Raji (cell line): ENCODE data around the gene KDM5B.

ENCODE experiments used
- POLR2A ChIP-seq: IDR thresholded peaks from 2 replicates; pipeline ENCODE4 v1.6.1; 2011; ENCODE audit warnings: low read depth, low read length, control low read depth; ENCODE audit not compliant: insufficient read depth

Gene KDM5B

DNA sequence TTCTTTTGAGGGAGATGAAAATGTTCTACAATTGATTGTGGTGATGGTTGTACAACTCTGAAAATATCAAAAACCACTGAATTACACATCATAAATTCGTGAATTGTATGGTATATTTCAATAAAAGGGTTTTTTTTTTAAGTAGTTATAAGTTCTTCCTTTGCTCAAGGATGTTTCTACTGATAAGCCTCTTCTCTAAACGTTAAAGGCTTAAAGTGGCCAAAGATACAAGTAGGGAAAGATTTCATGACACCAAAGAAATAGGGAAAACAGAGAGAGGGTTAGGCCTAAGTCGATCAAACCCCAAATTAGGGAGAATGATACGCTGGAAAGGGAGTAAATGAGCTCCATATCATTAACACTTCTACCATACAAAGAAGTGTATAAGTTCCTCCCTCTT, 4.1 kb downstream of the KDM5B start:
- TF ChIP-seq POLR2A, result no peak

DNA sequence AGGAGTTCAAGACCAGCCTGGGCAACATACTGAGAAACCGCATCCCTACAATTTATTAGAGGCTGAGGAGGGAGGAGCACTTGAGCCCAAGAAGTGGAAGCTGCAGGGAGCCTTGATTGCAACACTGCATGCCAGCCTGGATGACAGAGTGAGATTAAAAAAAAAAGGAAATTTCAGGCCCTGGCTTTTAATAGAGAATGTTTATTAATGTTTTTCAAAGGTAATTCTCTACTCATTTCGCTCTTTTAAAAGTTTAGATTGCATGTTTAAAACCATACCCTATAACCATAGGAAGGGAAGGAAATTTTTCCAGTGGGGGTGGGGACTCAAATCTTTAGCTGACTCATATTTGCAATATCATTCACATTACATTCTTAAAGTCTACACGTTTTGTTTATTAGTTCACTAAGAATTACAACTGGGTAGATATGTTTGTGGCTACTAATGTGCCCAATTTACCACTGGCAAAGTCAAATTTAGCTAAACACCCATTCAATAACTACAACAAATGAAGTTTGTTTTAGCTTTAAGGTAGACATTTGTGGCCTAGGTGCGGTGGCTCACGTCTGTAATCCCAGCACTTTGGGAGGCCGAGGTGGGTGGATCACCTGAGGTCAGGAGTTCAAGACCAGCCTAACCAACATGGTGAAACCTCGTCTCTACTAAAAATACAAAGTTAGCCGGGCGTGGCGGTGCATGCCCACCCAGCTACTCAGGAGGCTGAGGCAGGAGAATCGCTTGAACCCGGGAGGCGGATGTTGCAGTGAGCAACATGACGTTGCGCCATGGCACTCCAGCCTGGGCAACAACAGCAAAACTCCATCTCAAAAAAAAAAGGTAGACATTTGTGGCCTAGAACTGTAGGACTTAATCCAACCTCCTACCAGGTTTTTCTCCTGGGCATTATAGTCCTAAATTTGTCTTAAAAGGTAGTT, 5.0 kb downstream of the KDM5B start:
- no peak for TF ChIP-seq POLR2A

DNA sequence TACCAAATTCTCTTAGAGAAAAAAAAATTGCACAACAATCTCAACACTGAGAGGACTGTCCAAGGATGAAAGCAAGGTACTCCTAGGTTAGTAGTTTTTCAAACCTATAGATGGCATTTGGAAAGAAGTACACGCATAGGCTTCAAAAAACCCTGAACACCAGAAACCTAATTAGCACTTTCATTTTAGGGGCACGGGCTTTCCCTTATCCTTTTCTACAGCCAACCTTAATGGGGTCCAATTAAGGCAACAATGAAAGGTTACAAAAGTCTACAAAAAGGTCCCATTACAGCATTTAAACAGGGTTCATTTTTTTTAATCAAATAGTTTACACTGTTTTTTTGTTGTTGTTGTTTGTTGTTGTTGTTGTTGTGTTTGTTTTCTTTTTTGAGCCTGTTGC, 6.2 kb downstream of the KDM5B start:
- TF ChIP-seq POLR2A, result no peak

DNA sequence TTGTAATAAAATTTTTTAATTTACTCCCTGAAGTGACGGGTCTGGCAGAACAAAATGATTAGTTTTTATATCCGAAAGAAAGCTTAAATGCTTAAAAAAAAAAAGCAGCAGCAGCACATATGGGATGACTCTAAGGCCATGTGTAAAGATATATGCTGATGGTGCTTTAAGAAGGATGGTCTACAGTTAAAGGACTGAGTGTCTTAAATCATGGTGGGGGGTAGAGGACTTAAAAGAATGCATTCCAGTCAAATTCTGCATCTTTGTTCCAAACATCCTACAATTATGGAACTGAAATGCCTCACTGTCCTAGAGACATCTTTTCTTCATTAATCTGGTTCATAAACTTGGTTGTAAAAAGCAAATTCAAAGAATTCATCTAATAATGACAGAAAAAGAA, 7.0 kb downstream of the KDM5B start:
- TF ChIP-seq POLR2A, result no peak

DNA sequence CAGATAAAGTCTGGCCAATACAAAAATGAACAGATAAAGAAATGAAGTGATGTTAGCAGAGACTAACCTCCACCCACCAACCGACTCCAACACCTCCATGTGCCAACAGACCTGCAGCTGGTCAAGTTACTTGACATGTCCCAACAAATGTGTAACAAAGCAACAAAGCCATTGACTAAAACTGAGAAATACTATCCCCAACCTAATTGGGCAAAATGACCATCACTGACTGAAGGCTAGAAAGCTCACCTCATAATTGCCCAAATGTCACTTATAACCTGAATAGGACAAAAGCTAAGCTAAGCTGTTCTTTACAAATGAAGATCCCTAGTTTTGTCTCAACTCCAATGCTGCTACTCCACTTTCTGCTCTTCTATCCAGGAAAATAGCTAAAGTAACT, 7.5 kb downstream of the KDM5B start:
- no peak for TF ChIP-seq POLR2A

DNA sequence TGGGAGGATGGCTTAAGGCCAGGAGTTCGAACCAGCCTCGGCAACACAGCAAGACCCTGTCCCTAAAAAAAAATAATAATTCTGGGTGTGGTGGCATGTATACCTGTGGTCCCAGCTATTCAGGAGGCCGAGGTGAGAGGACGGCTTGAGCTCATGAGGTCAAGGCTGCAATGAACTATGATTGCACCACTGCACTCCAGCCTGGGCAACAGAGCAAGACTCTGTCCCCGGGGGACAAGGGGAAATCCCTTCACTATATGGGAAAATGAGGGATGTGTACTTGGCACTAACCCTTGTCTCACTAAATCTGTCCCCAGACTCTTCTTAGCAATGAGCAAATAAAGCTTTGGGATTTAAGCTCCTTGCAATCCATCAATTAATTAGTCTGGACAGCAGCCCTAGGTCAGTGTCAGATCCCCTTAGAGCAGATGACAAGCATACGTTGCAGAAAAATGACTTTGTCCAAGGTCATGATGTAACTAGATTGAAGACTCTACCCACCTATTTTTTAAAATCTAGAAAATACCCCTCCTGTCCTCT, 9.4 kb downstream of the KDM5B start:
- TF ChIP-seq POLR2A, result no peak

DNA sequence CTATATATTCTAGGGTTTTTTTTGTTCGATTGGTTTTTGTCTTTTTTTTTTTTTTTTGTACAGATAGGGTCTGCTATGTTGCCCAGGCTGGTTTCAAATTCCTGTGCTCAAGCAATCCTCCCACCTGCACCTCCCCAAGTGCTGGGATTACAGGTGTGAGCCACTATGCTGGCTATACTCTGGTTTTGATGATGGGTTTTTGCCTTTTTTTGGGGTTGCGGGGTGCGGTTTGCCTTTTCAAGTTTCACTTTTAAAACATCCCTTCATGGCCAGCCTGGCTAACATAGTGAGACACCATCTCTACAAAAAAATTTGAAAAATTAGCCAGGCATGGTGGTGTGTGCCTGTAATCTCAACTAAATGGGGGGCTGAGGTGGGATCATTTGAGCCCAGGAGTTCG, 10.0 kb downstream of the KDM5B start:
- TF ChIP-seq POLR2A, result no peak

DNA sequence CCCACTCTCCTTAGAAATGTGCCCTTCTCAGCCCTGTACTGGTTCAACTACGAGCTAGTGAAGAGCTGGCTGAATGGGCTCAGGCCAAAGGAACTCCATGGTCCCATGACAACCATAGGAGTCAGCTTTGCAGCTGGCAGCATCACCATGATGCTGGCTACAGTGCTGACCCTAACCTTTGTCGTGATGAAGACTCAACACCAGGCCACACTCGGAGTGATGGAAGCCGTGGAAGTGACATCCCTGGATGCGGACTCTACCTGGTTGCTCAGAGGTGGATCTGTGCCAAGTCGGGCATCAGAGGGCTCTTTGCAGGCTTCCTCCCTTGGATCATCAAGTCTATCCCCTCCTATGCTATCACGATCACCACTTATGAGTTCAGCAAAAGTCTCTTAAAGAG, 11.6 kb downstream of the KDM5B start:
- TF ChIP-seq POLR2A, result no peak

DNA sequence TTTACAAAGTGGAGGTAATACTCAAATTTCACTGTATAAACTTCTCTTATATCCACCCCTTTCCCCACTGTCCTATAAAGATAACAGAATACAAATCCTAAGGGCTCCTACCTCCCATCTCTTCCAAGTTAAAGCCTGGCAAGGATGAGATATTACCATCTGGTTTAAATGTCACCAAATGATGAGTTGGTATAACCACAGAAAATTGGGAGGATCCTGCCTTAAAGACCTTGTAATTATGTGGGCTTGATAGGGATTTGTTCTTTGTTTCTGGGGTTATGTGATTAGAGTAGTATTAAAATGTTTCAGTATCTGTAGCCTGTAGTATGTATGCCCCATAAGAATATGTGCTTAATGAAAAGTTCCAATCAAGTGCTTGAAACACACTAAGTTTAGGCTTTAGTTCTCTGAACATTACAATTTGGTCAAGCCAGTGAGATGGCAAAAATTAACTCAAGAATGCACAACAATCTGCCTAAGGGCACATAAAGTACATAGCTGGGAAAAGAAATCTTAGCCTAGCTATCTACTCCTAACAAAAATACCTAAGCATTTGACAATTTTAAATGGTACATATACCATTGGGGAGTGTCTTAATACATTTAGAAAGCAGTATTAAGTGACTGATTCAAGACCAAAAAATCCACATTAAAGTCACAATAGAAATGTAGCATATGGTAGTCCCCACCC, 14.0 kb downstream of the KDM5B start:
- TF ChIP-seq POLR2A, result no peak

DNA sequence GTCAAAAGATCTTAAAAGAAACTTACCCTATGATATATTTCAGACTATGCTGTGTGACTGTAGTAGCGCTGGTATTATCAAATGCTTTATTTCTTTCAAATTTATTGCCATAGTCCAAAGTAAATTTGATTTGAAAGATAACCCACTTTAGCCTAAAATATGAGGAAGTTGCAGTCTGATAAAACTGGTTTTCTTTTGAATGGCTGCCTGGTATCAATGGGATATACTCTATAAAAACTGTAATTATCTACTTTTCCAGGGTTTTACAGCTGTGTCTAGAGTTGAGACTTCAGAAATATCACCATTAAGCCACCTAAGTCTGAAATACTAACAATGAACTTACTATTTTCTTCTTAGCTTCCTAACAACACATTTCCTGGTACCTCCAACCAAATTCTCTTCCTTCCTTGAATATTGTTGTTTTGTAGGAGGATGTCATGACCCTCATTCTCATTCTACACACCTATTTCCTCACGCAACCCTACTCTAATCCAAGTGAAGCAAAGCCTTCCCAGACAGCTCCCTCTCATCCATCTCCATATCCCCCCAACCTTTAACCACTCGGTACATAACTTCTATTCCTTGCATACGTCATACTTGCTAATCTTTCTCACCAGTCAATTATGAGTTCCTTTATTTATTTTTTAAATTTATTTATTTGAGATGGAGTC, 17.0 kb downstream of the KDM5B start:
- no peak for TF ChIP-seq POLR2A

DNA sequence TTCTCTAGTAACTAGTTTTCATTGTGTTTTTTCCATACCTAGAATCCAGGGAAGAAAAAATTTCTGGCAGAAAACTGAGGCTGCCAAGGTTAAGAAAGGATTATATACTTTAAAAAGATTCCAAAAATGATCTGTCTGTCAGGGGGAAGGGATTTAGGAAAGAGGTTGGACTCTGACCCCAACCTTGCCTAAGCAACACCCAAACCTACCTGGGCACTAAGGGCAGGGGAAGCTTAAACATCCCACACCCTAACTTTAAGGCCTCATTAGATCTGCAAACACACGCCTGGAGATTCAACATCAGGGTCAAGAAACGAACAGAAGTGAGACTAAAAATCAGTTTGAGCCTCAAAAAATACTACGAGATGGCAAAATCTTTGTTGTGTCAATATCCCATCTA, 19.4 kb downstream of the KDM5B start:
- TF ChIP-seq POLR2A, result no peak

DNA sequence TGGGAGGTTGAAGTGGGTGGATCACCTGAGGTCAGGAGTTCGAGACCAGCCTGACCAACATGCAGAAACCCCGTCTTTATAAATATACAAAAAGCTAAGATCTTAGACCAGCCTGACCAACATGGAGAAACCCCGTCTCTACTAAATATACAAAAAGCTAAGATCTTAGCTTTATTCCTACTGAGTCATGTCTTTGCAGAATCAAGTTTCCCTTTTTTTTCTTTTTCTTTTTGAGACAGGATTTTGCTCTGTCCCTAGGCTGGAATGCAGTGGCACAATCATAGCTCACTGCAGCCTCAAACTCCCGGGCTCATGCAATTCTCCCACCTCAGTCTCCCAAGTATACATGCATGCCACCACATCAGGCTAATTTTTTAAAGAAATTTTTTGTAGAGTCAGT, 21.4 kb downstream of the KDM5B start:
- no peak for TF ChIP-seq POLR2A

DNA sequence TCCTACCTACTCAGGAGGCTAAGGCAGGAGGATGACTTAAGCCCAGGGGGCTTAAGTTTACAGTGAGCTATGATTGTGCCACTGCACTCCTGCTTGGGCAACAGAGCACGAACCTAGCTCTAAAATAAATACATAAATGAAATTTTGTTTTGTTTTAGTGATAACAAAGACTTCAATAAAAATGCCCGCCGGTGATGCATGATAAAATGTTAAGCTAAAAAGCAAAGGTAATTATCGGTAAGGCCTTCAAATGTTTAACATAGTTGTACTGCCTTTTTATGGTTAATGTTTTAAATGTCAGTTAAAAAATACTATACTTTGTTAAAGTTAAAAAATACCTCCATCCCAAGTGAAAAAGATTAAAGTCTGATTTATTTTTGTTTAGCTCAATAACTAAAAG, 27.0 kb downstream of the KDM5B start:
- no peak for TF ChIP-seq POLR2A

DNA sequence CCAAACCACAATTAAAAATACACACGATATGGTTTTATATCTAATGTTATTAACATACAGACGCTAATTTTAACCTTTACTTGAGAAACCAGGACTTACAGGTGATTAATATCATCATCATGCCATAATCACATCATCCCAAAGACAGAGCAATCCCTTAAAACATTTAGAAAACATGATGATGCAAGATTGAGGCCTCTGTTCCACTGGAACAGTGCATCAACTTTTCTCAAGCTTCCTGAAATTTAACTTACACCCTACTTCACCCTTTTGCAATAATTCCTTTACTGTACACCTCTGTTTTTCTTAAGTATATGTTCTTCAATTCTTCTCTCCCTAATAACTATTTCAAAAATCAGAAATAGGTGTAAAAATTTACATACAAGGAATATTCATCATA, 38.1 kb downstream of the KDM5B start:
- no peak for TF ChIP-seq POLR2A

DNA sequence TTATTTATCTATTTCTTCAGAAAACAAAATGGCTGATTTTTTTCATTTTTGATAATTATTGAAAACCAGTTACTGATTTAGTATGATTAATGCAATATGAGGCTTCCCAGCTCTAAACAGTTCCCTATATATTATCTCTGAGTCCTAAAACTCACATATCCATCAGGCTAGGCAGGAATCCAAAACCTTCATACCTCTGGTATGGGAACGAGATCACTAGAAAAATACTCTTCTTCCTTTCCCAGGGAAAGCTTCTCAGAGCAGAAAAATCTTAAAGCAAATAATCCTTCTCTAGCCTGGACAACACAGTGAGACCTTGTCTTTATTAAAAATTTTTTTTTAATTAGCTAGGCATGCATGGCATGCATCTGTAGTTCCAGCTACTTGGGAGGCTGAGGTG, 42.5 kb downstream of the KDM5B start:
- no peak for TF ChIP-seq POLR2A

DNA sequence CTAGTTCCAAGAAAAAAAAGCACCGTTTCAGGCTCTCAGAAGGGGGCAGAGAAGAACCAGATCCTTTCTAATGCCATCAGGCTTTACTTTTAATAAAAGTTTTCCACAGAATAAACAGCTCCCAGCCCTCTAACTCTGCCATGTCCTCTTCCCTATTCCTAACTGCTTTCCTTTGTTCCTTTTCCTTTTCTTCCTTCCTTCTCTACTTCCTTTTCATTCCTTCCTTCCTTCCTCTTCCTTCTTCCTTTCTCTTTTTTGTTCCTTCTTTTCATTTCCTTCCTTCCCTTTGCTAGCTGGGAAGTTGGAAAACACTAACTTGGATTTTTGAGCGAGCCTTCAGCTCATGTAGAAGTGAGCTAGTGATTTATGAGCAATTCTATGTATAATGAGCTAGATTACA, 46.2 kb downstream of the KDM5B start:
- TF ChIP-seq POLR2A, result no peak

DNA sequence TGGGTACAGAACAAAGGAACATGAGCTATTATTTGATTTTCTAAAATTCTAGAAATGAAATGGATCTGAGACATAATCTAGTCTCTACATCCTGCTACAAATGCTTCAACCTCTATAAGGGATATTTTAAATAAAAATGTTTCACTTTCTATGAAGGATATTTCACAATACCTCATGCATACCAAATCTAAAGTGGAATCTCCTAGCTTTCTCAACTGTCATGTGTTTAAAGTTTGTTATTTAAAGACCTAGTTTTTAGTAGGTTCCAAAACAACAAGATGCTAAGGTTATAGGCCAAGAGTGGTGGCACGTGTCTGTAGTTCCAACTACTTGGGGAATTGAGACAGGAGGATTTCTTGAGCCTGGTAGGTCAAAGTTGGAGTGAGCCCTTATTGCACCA, 47.6 kb downstream of the KDM5B start:
- no peak for TF ChIP-seq POLR2A
